ENCODE data around the gene SMPD1.

Gene SMPD1

GRCh38 chr11:6365659-6366058 is 24.6 kb upstream of the SMPD1 start:
- Histone ChIP-seq H3K79me2 (ENCODE audit: low read length) (no peaks in the 10 kb centered on the region), H2AFZ (ENCODE audit: low read depth, low read length) (no peak overlapping the region), H3K4me3 (ENCODE audit: low read length) (no peak overlapping the region), H3K27me3 (ENCODE audit: low read depth, low read length) (peaks cover 12% of the 10 kb centered on the region), H3K4me2 (ENCODE audit: low read length) (no peak overlapping the region), H3K9ac (ENCODE audit: low read length) (no peak overlapping the region), H4K20me1 (ENCODE audit: insufficient read depth, low read length) (no peaks in the 10 kb centered on the region), H3K27ac (ENCODE audit: low read length) (no peak overlapping the region), H3K9me3 (ENCODE audit: insufficient read depth, low read length) (no peaks in the 10 kb centered on the region), H3K36me3 (replicated peaks; ENCODE audit: low read depth, low read length) (no peaks in the 10 kb centered on the region), H3K4me1 (ENCODE audit: low read length) (no peaks in the 10 kb centered on the region)
- TF ChIP-seq EZH2phosphoT487 (IDR thresholded peaks at IDR 0.05; ENCODE audit: low read depth) (no peak), CTCF (IDR thresholded peaks at IDR 0.05; ENCODE audit: low read depth, low read length) (no peak)

GRCh38 chr11:6371825-6372224 is 18.4 kb upstream of the SMPD1 start:
- TF ChIP-seq EZH2phosphoT487 (IDR thresholded peaks at IDR 0.05; ENCODE audit: low read depth) (no peak), CTCF (IDR thresholded peaks at IDR 0.05; ENCODE audit: low read depth, low read length) (no peak)
- Histone ChIP-seq H4K20me1 (ENCODE audit: insufficient read depth, low read length) (no peaks in the 10 kb centered on the region), H3K27ac (ENCODE audit: low read length) (no peak overlapping the region), H3K79me2 (ENCODE audit: low read length) (no peaks in the 10 kb centered on the region), H2AFZ (ENCODE audit: low read depth, low read length) (no peak overlapping the region), H3K27me3 (ENCODE audit: low read depth, low read length) (peaks cover 5% of the 10 kb centered on the region), H3K9ac (ENCODE audit: low read length) (no peak overlapping the region), H3K4me2 (ENCODE audit: low read length) (no peak overlapping the region), H3K4me1 (ENCODE audit: low read length) (no peaks in the 10 kb centered on the region), H3K36me3 (replicated peaks; ENCODE audit: low read depth, low read length) (no peaks in the 10 kb centered on the region), H3K9me3 (ENCODE audit: insufficient read depth, low read length) (no peaks in the 10 kb centered on the region), H3K4me3 (ENCODE audit: low read length) (no peak overlapping the region)

GRCh38 chr11:6377902-6378639 is 12.2 kb upstream of the SMPD1 start:
- peaks cover 5% of the 10 kb centered on the region for H3K27me3 ChIP-seq (ENCODE audit: low read depth, low read length)
- H3K9me3 ChIP-seq (ENCODE audit: insufficient read depth, low read length): no peaks in the 10 kb centered on the region
- TF ChIP-seq EZH2phosphoT487 (IDR thresholded peaks at IDR 0.05; ENCODE audit: low read depth) (no peak), CTCF (IDR thresholded peaks at IDR 0.05; ENCODE audit: low read depth, low read length) (no peak)
- H3K4me2 ChIP-seq (ENCODE audit: low read length): no peak overlapping the region
- H3K79me2 ChIP-seq (ENCODE audit: low read length): no peaks in the 10 kb centered on the region
- H3K36me3 ChIP-seq (replicated peaks; ENCODE audit: low read depth, low read length): no peaks in the 10 kb centered on the region
- H3K4me3 ChIP-seq (ENCODE audit: low read length): no peak overlapping the region; the same call in 1 of the 2 replicates
- H3K27ac ChIP-seq (ENCODE audit: low read length): no peak overlapping the region
- H2AFZ ChIP-seq (ENCODE audit: low read depth, low read length): no peak overlapping the region
- H3K9ac ChIP-seq (ENCODE audit: low read length): no peak overlapping the region
- no peaks in the 10 kb centered on the region for H3K4me1 ChIP-seq (ENCODE audit: low read length)
- H4K20me1 ChIP-seq (ENCODE audit: insufficient read depth, low read length): no peaks in the 10 kb centered on the region

- Histone ChIP-seq H3K9ac (ENCODE audit: low read length) (no peak overlapping the region), H3K27ac (ENCODE audit: low read length) (no peak overlapping the region), H3K79me2 (ENCODE audit: low read length) (no peaks in the 10 kb centered on the region), H3K4me3 (ENCODE audit: low read length) (no peak overlapping the region; the same call in 1 of the 2 replicates), H3K4me1 (ENCODE audit: low read length) (no peaks in the 10 kb centered on the region), H2AFZ (ENCODE audit: low read depth, low read length) (no peak overlapping the region), H4K20me1 (ENCODE audit: insufficient read depth, low read length) (no peaks in the 10 kb centered on the region), H3K36me3 (replicated peaks; ENCODE audit: low read depth, low read length) (no peaks in the 10 kb centered on the region), H3K27me3 (ENCODE audit: low read depth, low read length) (peaks cover 5% of the 10 kb centered on the region), H3K4me2 (ENCODE audit: low read length) (no peak overlapping the region), H3K9me3 (ENCODE audit: insufficient read depth, low read length) (no peaks in the 10 kb centered on the region)
- no peak for TF ChIP-seq EZH2phosphoT487 (IDR thresholded peaks at IDR 0.05; ENCODE audit: low read depth)
- TF ChIP-seq CTCF (IDR thresholded peaks at IDR 0.05; ENCODE audit: low read depth, low read length): no peak
Measured at GRCh38 chr11:6378640-6378989, 11.7 kb upstream of the SMPD1 start.

Data from OCI-LY3 (cell line).